ENCODE results near the gene DEPDC4. TPM values are rescaled to one million over a fixed set of nuclear protein-coding genes. Genes with fewer than 3 reads are reported as not detected.

The DEPDC4 gene
- total and polyA plus RNA-seq, 2 of the 13 experiments (the other 11 are each of a cell fraction or from before 2014, with no cell fraction given), result 2.2 to 5.7 TPM

GRCh38 chr12:100207311-100207710 lies 59.6 kb downstream of the DEPDC4 start:
- ATAC-seq (no peak), FAIRE-seq (no peak), DNase-seq (ENCODE audit: low spot score) (no peak)
- BruUV-seq (replicated peaks), result no TSS peak
- Histone ChIP-seq H3K4me2 (ENCODE audit: low read depth, low read length) (no peak overlapping the region), H3K4me3 (replicated peaks in 1 of 3; ENCODE audit: insufficient read depth in 1 of 3, low read depth in 2 of 3, low read length in 3 of 3) (no peak overlapping the region), H3K4me1 (ENCODE audit: insufficient read depth, low read length) (peaks cover 11% of the 10 kb centered on the region), H3K27me3 (ENCODE audit: control insufficient read depth in 1 of 2, insufficient read depth in 2 of 2, low read length in 2 of 2) (no peaks in the 10 kb centered on the region), H4K20me1 (ENCODE audit: insufficient read depth, low read length) (no peaks in the 10 kb centered on the region), H3K27ac (ENCODE audit: extremely low read length, insufficient read depth, low read length) (no peak overlapping the region), H2AFZ (ENCODE audit: low read length) (no peak overlapping the region), H3K9me3 (ENCODE audit: low read length) (no peaks in the 10 kb centered on the region), H3K36me3 (replicated peaks in 1 of 2; ENCODE audit: control insufficient read depth in 1 of 2, insufficient read depth in 2 of 2, low read length in 2 of 2) (peaks cover 5 to 39% of the 10 kb centered on the region in 2 experiments), H3K79me2 (ENCODE audit: insufficient read depth, low read length) (peaks cover 2% of the 10 kb centered on the region), H3K9ac (ENCODE audit: insufficient read depth, low read depth, low read length) (no peak overlapping the region)
- WGBS (ENCODE audit: low lambda C conversion rate), result 93% methylated on average over 2 of the region's 2 CpGs
- in situ Hi-C loops (cut with HindIII; ENCODE audit: extremely low pct_ligation_motif_present, low pct_unique_long_range_greater_than_20kb) (no loop called here), intact Hi-C loops (cut with micrococcal nuclease; ENCODE audit: unreplicated experiment) (no loop called here)
- ChIA-PET POLR2A (no interaction called here), CTCF (ENCODE audit: low intra/inter-chr PET ratio, low total read pairs) (no interaction called here)
- TF ChIP-seq ATF4 (CRISPR knock-in tag; IDR thresholded peaks at IDR 0.05) (no peak), ZNF629 (CRISPR knock-in tag; conservative IDR thresholded peaks at IDR 0.05) (peak; percentile 86), ZNF75D (CRISPR knock-in tag; IDR thresholded peaks at IDR 0.05; ENCODE audit: borderline replicate concordance) (no peak)

GRCh38 chr12:100201604-100202423 lies 65.1 kb downstream of the DEPDC4 start:
- 56% methylated on average over 24 of the region's 24 CpGs for WGBS (ENCODE audit: low lambda C conversion rate)

More at GRCh38 chr12:100201604-100202423, 65.1 kb downstream of the DEPDC4 start:
- CTCF ChIA-PET (ENCODE audit: low intra/inter-chr PET ratio, low total read pairs), result interaction anchor here (1.2 kb wide), 1 partner anchor 47 kb away, joined by 3 read pairs; no protein-coding TSS in a partner anchor
- Histone ChIP-seq H3K27ac (ENCODE audit: extremely low read length, insufficient read depth, low read length) (peak overlapping the region; percentile 70), H3K4me3 (replicated peaks in 1 of 3; ENCODE audit: insufficient read depth in 1 of 3, low read depth in 2 of 3, low read length in 3 of 3) (peak overlapping the region; percentile 81 to 86 (median 84)), H3K27me3 (ENCODE audit: control insufficient read depth in 1 of 2, insufficient read depth in 2 of 2, low read length in 2 of 2) (no peaks in the 10 kb centered on the region; a peak in 1 of 5 replicates), H3K36me3 (replicated peaks in 1 of 2; ENCODE audit: control insufficient read depth in 1 of 2, insufficient read depth in 2 of 2, low read length in 2 of 2) (0 out of 5 replicates have a peak, but pooled peaks cover 0 to 3% of the 10 kb centered on the region in 2 experiments), H3K79me2 (ENCODE audit: insufficient read depth, low read length) (peaks cover 26% of the 10 kb centered on the region), H3K9me3 (ENCODE audit: low read length) (no peaks in the 10 kb centered on the region), H3K4me1 (ENCODE audit: insufficient read depth, low read length) (peaks cover 37% of the 10 kb centered on the region), H2AFZ (ENCODE audit: low read length) (no peak overlapping the region), H3K4me2 (ENCODE audit: low read depth, low read length) (peak overlapping the region; percentile 98), H4K20me1 (ENCODE audit: insufficient read depth, low read length) (no peaks in the 10 kb centered on the region), H3K9ac (ENCODE audit: insufficient read depth, low read depth, low read length) (peak overlapping the region; percentile 79)
- DNase-seq (ENCODE audit: low spot score), result no peak
- FAIRE-seq, result no peak
- in situ Hi-C loops (cut with HindIII; ENCODE audit: extremely low pct_ligation_motif_present, low pct_unique_long_range_greater_than_20kb) (no loop called here), intact Hi-C loops (cut with micrococcal nuclease; ENCODE audit: unreplicated experiment) (loop anchor here (2.0 to 5.0 kb wide), 2 partner anchors 59 to 65 kb away; partner anchors contain the start of genes BLTP3B, DEPDC4 and SCYL2)
- POLR2A ChIA-PET, result interaction anchor here (1.2 kb wide), 1 partner anchor 11 kb away, joined by 3 read pairs; no protein-coding TSS in a partner anchor
- 0 out of 2 replicates have a peak, but pooled peaks have one; percentile 9 for TF ChIP-seq ZNF800 (CRISPR knock-in tag; IDR thresholded peaks at IDR 0.05)
- TF ChIP-seq NFE2L2 (IDR thresholded peaks at IDR 0.05; ENCODE audit: low read length), result peak; percentile 25; the same call in 1 of the 2 replicates
- peak; percentile 74; the same call in 1 of the 2 replicates for TF ChIP-seq ZNF121 (CRISPR knock-in tag; IDR thresholded peaks at IDR 0.05)
- TF ChIP-seq FOSL2 (CRISPR knock-in tag; IDR thresholded peaks at IDR 0.05), result no peak
- TF ChIP-seq HOXA9 (CRISPR knock-in tag; IDR thresholded peaks at IDR 0.05; ENCODE audit: borderline replicate concordance), result no peak
- ATAC-seq, result no peak
- no TSS peak for BruUV-seq (replicated peaks)
